ENCODE measurements around the gene FAXC.

- no peak for TF ChIP-seq EP300 (IDR thresholded peaks at IDR 0.05; ENCODE audit: borderline replicate concordance in 1 of 2, low read depth in 2 of 2, low read length in 2 of 2)
- TF ChIP-seq, protein P1, sequence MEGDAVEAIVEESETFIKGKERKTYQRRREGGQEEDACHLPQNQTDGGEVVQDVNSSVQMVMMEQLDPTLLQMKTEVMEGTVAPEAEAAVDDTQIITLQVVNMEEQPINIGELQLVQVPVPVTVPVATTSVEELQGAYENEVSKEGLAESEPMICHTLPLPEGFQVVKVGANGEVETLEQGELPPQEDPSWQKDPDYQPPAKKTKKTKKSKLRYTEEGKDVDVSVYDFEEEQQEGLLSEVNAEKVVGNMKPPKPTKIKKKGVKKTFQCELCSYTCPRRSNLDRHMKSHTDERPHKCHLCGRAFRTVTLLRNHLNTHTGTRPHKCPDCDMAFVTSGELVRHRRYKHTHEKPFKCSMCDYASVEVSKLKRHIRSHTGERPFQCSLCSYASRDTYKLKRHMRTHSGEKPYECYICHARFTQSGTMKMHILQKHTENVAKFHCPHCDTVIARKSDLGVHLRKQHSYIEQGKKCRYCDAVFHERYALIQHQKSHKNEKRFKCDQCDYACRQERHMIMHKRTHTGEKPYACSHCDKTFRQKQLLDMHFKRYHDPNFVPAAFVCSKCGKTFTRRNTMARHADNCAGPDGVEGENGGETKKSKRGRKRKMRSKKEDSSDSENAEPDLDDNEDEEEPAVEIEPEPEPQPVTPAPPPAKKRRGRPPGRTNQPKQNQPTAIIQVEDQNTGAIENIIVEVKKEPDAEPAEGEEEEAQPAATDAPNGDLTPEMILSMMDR (IDR thresholded peaks at IDR 0.05; ENCODE audit: control extremely low read depth in 1 of 3, insufficient read depth in 1 of 3, low read depth in 1 of 3, low read length in 3 of 3): no peak
- no peak for TF ChIP-seq GTF2F1 (IDR thresholded peaks at IDR 0.05; ENCODE audit: borderline replicate concordance, low read depth, low read length)
These were observed 24.5 kb downstream of the FAXC start for GRCh38 chr6:99324996-99325395.
